ENCODE data around the gene ENTPD3. TPM values are rescaled to one million over a fixed set of nuclear protein-coding genes. Genes with fewer than 3 reads are reported as not detected.
A peak's percentile ranks its signal among the peaks of the same experiment; 100 is the strongest.

Gene ENTPD3
- total RNA-seq, 1 donor: not detected

DNA sequence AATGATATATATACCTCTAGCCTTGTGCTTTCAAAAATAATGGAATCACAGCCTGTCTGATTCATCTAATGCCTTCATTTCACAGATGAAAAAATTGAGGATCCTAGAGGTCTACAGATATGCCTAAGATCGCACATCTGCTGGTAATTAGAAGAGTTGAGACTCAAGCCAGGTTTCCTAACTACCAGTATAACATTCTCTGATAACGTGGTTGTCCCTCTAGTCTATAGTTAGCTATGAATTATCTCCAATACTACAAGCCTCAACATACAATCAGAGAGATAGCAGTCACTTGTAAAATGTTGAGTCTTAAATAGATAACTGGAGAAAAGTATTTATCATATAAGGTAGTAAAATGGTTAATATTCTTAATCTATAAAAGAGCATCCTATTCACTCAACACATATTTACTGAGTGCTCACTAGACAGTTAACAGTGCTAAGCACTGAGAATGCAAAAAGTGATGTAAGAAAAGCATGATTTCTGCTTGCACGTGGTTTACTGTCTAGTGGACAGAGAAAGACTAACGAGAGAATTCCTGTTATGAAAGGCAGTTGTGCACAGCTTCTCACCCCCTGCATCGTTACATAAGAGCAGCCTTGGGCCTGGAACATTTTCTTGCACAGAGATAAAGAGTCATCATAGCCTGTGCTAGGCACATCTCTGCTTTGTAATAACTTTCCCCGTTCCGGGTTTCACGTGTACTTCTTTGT is 4.9 kb upstream of the ENTPD3 start:
- DNase-seq (ENCODE audit: low read depth): peak; percentile 36
- TF ChIP-seq, protein P1, sequence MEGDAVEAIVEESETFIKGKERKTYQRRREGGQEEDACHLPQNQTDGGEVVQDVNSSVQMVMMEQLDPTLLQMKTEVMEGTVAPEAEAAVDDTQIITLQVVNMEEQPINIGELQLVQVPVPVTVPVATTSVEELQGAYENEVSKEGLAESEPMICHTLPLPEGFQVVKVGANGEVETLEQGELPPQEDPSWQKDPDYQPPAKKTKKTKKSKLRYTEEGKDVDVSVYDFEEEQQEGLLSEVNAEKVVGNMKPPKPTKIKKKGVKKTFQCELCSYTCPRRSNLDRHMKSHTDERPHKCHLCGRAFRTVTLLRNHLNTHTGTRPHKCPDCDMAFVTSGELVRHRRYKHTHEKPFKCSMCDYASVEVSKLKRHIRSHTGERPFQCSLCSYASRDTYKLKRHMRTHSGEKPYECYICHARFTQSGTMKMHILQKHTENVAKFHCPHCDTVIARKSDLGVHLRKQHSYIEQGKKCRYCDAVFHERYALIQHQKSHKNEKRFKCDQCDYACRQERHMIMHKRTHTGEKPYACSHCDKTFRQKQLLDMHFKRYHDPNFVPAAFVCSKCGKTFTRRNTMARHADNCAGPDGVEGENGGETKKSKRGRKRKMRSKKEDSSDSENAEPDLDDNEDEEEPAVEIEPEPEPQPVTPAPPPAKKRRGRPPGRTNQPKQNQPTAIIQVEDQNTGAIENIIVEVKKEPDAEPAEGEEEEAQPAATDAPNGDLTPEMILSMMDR (IDR thresholded peaks at IDR 0.05; ENCODE audit: insufficient read depth, low read depth, low read length): no peak
- no peak overlapping the region for H3K4me3 ChIP-seq (ENCODE audit: low read depth, low read length)

- TF ChIP-seq, protein P1 (IDR thresholded peaks at IDR 0.05; ENCODE audit: insufficient read depth, low read depth, low read length): no peak
- H3K4me3 ChIP-seq (ENCODE audit: low read depth, low read length): no peak overlapping the region
- no peak for DNase-seq (ENCODE audit: low read depth)
These were observed 4.4 kb upstream of the ENTPD3 start for GRCh38 chr3:40382617-40382979.

- TF ChIP-seq, protein P1 (IDR thresholded peaks at IDR 0.05; ENCODE audit: insufficient read depth, low read depth, low read length): no peak
- H3K4me3 ChIP-seq (ENCODE audit: low read depth, low read length): no peak overlapping the region
- DNase-seq (ENCODE audit: low read depth): no peak
These were observed 771 bp upstream of the ENTPD3 start for GRCh38 chr3:40386213-40386612.

GRCh38 chr3:40387895-40388254 is 891 bp downstream of the ENTPD3 start:
- DNase-seq (ENCODE audit: low read depth): no peak
- no peak overlapping the region for H3K4me3 ChIP-seq (ENCODE audit: low read depth, low read length)
- TF ChIP-seq, protein P1 (IDR thresholded peaks at IDR 0.05; ENCODE audit: insufficient read depth, low read depth, low read length): no peak

GRCh38 chr3:40396406-40396805 is 9.4 kb downstream of the ENTPD3 start:
- TF ChIP-seq, protein P1 (IDR thresholded peaks at IDR 0.05; ENCODE audit: insufficient read depth, low read depth, low read length): no peak
- H3K4me3 ChIP-seq (ENCODE audit: low read depth, low read length): no peak overlapping the region
- DNase-seq (ENCODE audit: low read depth): no peak

GRCh38 chr3:40397129-40397528 is 10.1 kb downstream of the ENTPD3 start:
- TF ChIP-seq, protein P1 (IDR thresholded peaks at IDR 0.05; ENCODE audit: insufficient read depth, low read depth, low read length): no peak
- DNase-seq (ENCODE audit: low read depth): no peak

DNA sequence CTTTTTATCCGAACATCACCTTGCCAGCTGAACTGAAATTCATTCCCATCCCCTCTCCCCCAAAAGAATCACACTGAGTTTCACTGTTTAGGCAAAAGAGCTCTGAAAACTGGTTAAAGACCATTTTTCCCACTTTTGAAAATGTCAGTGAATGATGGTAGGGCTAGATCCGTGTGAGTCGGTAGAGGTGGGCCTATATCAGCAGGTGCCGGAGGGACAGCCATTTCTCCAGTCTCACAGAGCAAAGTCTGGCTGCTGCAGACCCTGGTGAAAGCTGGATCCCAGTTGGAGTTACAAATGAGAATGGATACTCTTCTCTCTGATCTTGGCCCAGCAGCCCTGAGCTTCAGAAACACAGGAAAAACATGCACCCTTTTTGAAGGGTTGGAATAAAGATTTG is 10.9 kb downstream of the ENTPD3 start:
- DNase-seq (ENCODE audit: low read depth): no peak
- H3K4me3 ChIP-seq (ENCODE audit: low read depth, low read length): no peak overlapping the region
- TF ChIP-seq, protein P1 (IDR thresholded peaks at IDR 0.05; ENCODE audit: insufficient read depth, low read depth, low read length): no peak

More at GRCh38 chr3:40397129-40397528, 10.1 kb downstream of the ENTPD3 start:
- H3K4me3 ChIP-seq (ENCODE audit: low read depth, low read length): no peak overlapping the region
